Measurements from ENCODE around the gene IVD. TPM values are rescaled to one million over a fixed set of nuclear protein-coding genes. Genes with fewer than 3 reads are reported as not detected.

The IVD gene
- total RNA-seq, 1 experiment from 2014 or later, result 74.5 TPM

DNA sequence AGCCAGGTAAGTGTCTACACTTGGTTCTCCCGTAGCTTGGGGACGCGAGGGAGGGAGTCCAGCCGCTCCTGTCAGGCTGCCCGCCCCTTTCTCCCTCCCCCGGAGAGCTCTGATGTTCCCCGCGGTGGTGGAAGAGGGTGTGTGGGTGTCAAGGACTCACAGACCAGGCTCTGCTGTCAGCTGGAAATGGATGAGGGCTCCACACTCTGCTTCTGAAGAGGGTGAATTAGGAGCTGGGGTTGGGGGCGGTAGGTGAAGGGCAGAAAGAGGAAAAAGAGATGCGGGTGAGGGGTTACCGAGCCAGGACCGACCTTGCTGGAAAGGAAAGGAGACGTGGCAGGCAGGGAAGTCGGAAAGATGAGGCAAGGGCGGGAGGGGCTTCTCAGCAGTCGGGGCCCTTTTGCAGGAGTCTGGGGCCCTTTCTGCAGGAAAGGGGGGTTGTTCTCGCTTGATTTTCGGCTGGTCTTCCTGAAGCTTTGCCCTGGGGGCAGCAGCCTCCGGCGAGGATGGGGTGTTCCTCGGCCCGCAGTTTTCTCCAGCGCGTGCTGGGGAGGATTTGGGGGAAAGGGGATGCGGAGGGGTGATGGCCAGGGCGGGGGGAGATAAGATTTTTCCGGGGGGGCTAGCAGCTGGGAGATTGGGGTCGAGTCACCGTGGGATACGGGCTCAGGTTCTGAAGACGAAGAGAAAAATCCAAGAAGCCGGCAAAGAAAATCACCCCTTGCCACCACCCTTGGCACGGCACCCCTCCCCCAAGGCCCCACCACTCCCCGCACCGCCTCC, 34.6 kb downstream of the IVD start:
- BruUV-seq (replicated peaks), result TSS peak; percentile 46
- H3K4me1 Mint-ChIP-seq (ENCODE audit: low read depth, unreplicated experiment), result peaks cover 27% of the 10 kb centered on the region
- no peaks in the 10 kb centered on the region for H3K9me3 Mint-ChIP-seq (ENCODE audit: unreplicated experiment)
- H3K4me1 ChIP-seq, result peaks cover 23% of the 10 kb centered on the region
- TF ChIP-seq, protein P1, sequence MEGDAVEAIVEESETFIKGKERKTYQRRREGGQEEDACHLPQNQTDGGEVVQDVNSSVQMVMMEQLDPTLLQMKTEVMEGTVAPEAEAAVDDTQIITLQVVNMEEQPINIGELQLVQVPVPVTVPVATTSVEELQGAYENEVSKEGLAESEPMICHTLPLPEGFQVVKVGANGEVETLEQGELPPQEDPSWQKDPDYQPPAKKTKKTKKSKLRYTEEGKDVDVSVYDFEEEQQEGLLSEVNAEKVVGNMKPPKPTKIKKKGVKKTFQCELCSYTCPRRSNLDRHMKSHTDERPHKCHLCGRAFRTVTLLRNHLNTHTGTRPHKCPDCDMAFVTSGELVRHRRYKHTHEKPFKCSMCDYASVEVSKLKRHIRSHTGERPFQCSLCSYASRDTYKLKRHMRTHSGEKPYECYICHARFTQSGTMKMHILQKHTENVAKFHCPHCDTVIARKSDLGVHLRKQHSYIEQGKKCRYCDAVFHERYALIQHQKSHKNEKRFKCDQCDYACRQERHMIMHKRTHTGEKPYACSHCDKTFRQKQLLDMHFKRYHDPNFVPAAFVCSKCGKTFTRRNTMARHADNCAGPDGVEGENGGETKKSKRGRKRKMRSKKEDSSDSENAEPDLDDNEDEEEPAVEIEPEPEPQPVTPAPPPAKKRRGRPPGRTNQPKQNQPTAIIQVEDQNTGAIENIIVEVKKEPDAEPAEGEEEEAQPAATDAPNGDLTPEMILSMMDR (IDR thresholded peaks at IDR 0.05; ENCODE audit: insufficient read depth in 1 of 2, low read depth in 1 of 2, low read length in 1 of 2, severe bottlenecking in 1 of 2, unreplicated experiment in 1 of 2), result no peak
- ChIA-PET POLR2A (interaction anchor here (0.6 to 1.4 kb wide), 5 partner anchors 10 to 516 kb away, joined by 3 to 6 read pairs (median 4); partner anchors contain the start of gene CCDC32), CTCF (interaction anchor here (0.6 to 2.6 kb wide), 13 partner anchors 14 to 161 kb away, joined by 3 to 8 read pairs (median 3); partner anchors contain the start of genes CCDC32, CCDC9B, CHST14 and INAFM2)
- no peaks in the 10 kb centered on the region for H3K9me3 ChIP-seq
- H3K27me3 ChIP-seq (replicated peaks; ENCODE audit: control insufficient read depth, insufficient read depth, low read length), result no peaks in the 10 kb centered on the region
- DNase-seq, result peak; percentile 56 to 64
- peak overlapping the region; percentile 94 for H3K4me3 Mint-ChIP-seq (ENCODE audit: unreplicated experiment)
- peaks cover 16% of the 10 kb centered on the region for H3K36me3 Mint-ChIP-seq (ENCODE audit: insufficient read depth, unreplicated experiment)
- no peaks in the 10 kb centered on the region for H3K27me3 Mint-ChIP-seq (ENCODE audit: insufficient read depth, unreplicated experiment)
- H3K27ac Mint-ChIP-seq (ENCODE audit: unreplicated experiment), result peak overlapping the region; percentile 75
- H3K4me3 ChIP-seq (ENCODE audit: low read depth, low read length), result peak overlapping the region; percentile 54
- intact Hi-C loops (cut with micrococcal nuclease; ENCODE audit: unreplicated experiment), result loop anchor here (1.0 kb wide), 1 partner anchor 30 kb away; the partner anchor contains the start of gene CHST14
- H3K36me3 ChIP-seq (ENCODE audit: control insufficient read depth, insufficient read depth, low read length), result no peaks in the 10 kb centered on the region

DNA sequence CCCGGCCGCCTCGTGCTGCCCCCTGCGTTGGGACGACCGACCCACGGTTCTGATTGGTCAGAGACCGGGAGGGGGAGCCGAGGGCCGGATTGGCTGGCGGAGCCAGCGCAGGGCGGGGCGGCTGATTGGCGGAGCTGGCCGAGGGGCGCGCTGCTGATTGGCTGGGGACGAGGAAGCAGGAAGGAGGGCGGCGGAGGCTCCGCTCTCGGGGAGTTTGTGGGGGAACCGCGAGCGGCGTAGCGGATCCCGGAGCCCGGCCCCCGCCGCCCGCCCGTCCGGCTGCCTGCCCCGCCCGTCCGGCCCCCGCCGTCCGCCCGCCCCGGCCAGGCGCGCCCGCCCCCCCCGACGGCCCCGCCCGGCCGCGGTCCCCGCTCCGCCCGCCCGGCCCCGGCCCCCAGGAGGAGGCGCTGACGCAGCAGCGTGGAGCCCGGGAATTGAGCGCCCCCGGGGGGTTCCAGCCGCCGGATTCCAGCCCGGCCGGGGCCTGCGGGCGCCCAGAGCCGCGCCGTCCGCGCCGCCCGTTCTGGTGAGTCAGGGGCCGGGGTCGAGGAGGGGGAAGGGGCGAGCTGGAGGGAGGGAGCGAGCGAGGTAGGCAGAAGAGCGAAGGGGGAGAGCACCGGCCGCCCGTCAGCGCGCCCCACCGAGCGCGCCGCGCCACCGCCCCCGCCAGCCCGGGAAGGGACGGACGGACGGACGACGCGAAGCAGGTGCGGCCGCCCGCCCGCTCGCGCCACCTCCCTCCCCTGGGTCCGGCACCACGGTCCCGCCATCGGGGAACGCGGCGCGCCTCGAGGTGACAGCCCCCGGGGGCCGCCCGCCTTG, 35.4 kb downstream of the IVD start, which contains the start of gene BAHD1:
Gene BAHD1, plus strand, starts transcription at position 211 of the 822 bp plus-strand sequence. CDS start 17,512 bp downstream, outside the sequence.
- H3K9me3 Mint-ChIP-seq (ENCODE audit: unreplicated experiment), result no peaks in the 10 kb centered on the region

More for the DNA sequence above, 35.4 kb downstream of the IVD start, which contains the start of gene BAHD1:
- ChIA-PET POLR2A (interaction anchor here (0.5 to 1.4 kb wide), 6 partner anchors 11 to 1144 kb away, joined by 3 to 6 read pairs (median 4); partner anchors contain the start of gene CCDC32), CTCF (interaction anchor here (0.6 to 2.6 kb wide), 11 partner anchors 14 to 134 kb away, joined by 3 to 8 read pairs (median 3); partner anchors contain the start of genes CCDC32, CCDC9B, CHST14 and KNSTRN)
- Histone ChIP-seq H3K36me3 (ENCODE audit: control insufficient read depth, insufficient read depth, low read length) (no peaks in the 10 kb centered on the region), H3K27me3 (replicated peaks; ENCODE audit: control insufficient read depth, insufficient read depth, low read length) (no peaks in the 10 kb centered on the region), H3K9me3 (no peaks in the 10 kb centered on the region), H3K4me3 (ENCODE audit: low read depth, low read length) (peak within 1 kb of the TSS; percentile 67), H3K4me1 (peaks cover 23% of the 10 kb centered on the region)
- peak; percentile 97 to 98 for DNase-seq
- Mint-ChIP-seq H3K4me3 (ENCODE audit: unreplicated experiment) (peak within 1 kb of the TSS; percentile 94), H3K27ac (ENCODE audit: unreplicated experiment) (peak within 1 kb of the TSS; percentile 75), H3K4me1 (ENCODE audit: low read depth, unreplicated experiment) (peaks cover 24% of the 10 kb centered on the region), H3K36me3 (ENCODE audit: insufficient read depth, unreplicated experiment) (peaks cover 16% of the 10 kb centered on the region), H3K27me3 (ENCODE audit: insufficient read depth, unreplicated experiment) (no peaks in the 10 kb centered on the region)
- no TSS peak for BruUV-seq (replicated peaks)
- intact Hi-C loops (cut with micrococcal nuclease; ENCODE audit: unreplicated experiment), result loop anchor here (1.0 kb wide), 1 partner anchor 29 kb away; the partner anchor contains the start of gene CHST14
- TF ChIP-seq, protein P1 (IDR thresholded peaks at IDR 0.05; ENCODE audit: insufficient read depth in 1 of 2, low read depth in 1 of 2, low read length in 1 of 2, severe bottlenecking in 1 of 2, unreplicated experiment in 1 of 2), result peak in 1 of 2 experiments; percentile 20
